ENCODE measurements around the gene LGALS7B.

DNA sequence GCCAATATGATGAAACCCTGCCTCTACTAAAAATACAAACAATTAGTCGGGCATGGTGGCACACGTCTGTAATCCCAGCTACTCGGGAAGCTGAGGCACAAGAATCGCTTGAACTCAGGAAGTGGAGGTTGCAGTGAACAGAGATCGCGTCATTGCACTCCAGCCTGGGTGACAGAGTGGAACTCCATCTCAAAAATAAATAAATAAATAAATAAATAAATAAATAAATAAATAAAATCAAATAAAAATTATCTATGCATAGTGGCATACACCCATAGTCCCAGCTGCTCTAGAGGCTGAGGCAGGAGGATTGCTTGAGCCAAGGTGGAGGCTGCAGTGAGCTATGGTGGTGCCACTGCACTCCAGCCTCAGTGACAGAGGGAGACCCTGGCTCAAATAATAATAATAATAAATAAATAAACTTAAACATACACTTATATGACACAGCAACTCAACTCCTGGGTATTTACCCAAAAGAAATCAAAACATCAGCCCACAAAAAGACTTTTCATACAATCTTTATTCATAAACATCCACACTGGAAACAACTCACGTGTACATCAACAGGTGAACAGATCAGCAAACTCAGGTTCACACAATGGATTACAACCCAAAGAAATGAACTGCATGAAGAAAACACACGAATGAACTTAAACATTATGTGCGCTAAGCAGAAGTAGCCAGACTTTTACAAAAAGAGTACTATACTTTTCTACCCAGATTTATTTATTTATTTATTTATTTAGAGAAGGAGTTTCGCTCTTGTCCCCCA lies 22.5 kb upstream of the LGALS7B start:
- TF ChIP-seq POLR2A (IDR thresholded peaks at IDR 0.05; ENCODE audit: low read depth, low read length) (no peak), FOS (IDR thresholded peaks at IDR 0.05; ENCODE audit: low read depth, low read length) (no peak), RAD21 (IDR thresholded peaks at IDR 0.05; ENCODE audit: low read length) (no peak), RCOR1 (IDR thresholded peaks at IDR 0.05; ENCODE audit: insufficient replicate concordance, low read length) (no peak), BHLHE40 (IDR thresholded peaks at IDR 0.05; ENCODE audit: low read depth, low read length) (no peak), SMC3 (IDR thresholded peaks at IDR 0.05; ENCODE audit: low read depth, low read length) (no peak)
- TF ChIP-seq, protein P1, sequence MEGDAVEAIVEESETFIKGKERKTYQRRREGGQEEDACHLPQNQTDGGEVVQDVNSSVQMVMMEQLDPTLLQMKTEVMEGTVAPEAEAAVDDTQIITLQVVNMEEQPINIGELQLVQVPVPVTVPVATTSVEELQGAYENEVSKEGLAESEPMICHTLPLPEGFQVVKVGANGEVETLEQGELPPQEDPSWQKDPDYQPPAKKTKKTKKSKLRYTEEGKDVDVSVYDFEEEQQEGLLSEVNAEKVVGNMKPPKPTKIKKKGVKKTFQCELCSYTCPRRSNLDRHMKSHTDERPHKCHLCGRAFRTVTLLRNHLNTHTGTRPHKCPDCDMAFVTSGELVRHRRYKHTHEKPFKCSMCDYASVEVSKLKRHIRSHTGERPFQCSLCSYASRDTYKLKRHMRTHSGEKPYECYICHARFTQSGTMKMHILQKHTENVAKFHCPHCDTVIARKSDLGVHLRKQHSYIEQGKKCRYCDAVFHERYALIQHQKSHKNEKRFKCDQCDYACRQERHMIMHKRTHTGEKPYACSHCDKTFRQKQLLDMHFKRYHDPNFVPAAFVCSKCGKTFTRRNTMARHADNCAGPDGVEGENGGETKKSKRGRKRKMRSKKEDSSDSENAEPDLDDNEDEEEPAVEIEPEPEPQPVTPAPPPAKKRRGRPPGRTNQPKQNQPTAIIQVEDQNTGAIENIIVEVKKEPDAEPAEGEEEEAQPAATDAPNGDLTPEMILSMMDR (conservative IDR thresholded peaks at IDR 0.05; ENCODE audit: low read depth, low read length) = no peak
- TF ChIP-seq, protein P2, sequence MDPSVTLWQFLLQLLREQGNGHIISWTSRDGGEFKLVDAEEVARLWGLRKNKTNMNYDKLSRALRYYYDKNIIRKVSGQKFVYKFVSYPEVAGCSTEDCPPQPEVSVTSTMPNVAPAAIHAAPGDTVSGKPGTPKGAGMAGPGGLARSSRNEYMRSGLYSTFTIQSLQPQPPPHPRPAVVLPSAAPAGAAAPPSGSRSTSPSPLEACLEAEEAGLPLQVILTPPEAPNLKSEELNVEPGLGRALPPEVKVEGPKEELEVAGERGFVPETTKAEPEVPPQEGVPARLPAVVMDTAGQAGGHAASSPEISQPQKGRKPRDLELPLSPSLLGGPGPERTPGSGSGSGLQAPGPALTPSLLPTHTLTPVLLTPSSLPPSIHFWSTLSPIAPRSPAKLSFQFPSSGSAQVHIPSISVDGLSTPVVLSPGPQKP (IDR thresholded peaks at IDR 0.05; ENCODE audit: borderline replicate concordance, low read depth, low read length) = no peak
